Naive thymus-derived CD4-positive, alpha-beta T cell (primary cell): ENCODE measurements around the gene PPP4R1. TPM values are rescaled to one million over a fixed set of nuclear protein-coding genes. Genes with fewer than 3 reads are reported as not detected.

Experiments used
- ATAC-seq: fragments of 150-1000 bp; cut with Tn5 transposase; 2 replicates; pipeline ENCODE4 v1.10.0; 2021; ENCODE audit warnings: mild to moderate bottlenecking, moderate library complexity
- CTCF ChIA-PET: fragments of 350-600 bp; sonication (Branson Sonifier 250); formaldehyde crosslinking; loops from one replicate; lab custom pipeline; 2021; ENCODE audit warnings: antibody characterized with exemption; lab: Charles Lee
- POLR2A ChIA-PET: fragments of 350-600 bp; sonication (Branson Sonifier 250); formaldehyde crosslinking; loops from one replicate; lab custom pipeline; 2021; ENCODE audit warnings: antibody characterized with exemption, inconsistent platforms; lab: Charles Lee
- DNase-seq, 9 donors: peaks; one replicate each; pipeline versions ENCODE4 v3.0.0 to v3.0.0-alpha.2; 2020 to 2022; ENCODE audit warnings: mixed read lengths in 1 of 9
- H3K27ac ChIP-seq: one replicate; pipeline ENCODE4 v1.7.0; 2013; ENCODE audit warnings: mild to moderate bottlenecking, low read depth, low read length, moderate library complexity
- H3K27me3 ChIP-seq, 2 donors: one replicate each; pipeline ENCODE4 v1.7.0; 2013; ENCODE audit warnings: low read length in 2 of 2, mild to moderate bottlenecking in 2 of 2, moderate library complexity in 2 of 2; ENCODE audit not compliant: control insufficient read depth in 2 of 2, insufficient read depth in 2 of 2
- H3K36me3 ChIP-seq, 3 experiments: 1 replicate in 2 of 3; 2 replicates in 1 of 3; pipeline ENCODE4 v1.7.0; 2013; ENCODE audit warnings: low read length in 3 of 3, mild to moderate bottlenecking in 3 of 3, moderate library complexity in 1 of 3; ENCODE audit not compliant: insufficient read depth in 3 of 3, control insufficient read depth in 2 of 3
- H3K4me1 ChIP-seq, 2 donors: one replicate each; pipeline ENCODE4 v1.7.0; 2013; ENCODE audit warnings: low read length in 2 of 2, mild to moderate bottlenecking in 2 of 2, moderate library complexity in 1 of 2; ENCODE audit not compliant: control insufficient read depth in 2 of 2, insufficient read depth in 2 of 2
- H3K4me3 ChIP-seq: 2 replicates; pipeline ENCODE4 v1.7.0; 2013; ENCODE audit warnings: mild to moderate bottlenecking, low read length
- H3K9me3 ChIP-seq, 3 experiments: 1 replicate in 2 of 3; 2 replicates in 1 of 3; pipeline ENCODE4 v1.7.0; 2013; ENCODE audit warnings: low read length in 3 of 3; ENCODE audit not compliant: control insufficient read depth in 2 of 3
- H3K27ac Mint-ChIP-seq, 9 donors: one replicate each; pipeline ENCODE4 v1.8.0; 2020 to 2022; ENCODE audit warnings: mixed read lengths in 9 of 9, mild to moderate bottlenecking in 8 of 9, moderate library complexity in 5 of 9, inconsistent platforms in 2 of 9
- H3K27me3 Mint-ChIP-seq, 5 donors: one replicate each; pipeline ENCODE4 v1.8.0; 2021 to 2022; ENCODE audit warnings: mixed read lengths in 5 of 5, mild to moderate bottlenecking in 1 of 5
- H3K36me3 Mint-ChIP-seq, 5 donors: one replicate each; pipeline ENCODE4 v1.8.0; 2020 to 2022; ENCODE audit warnings: mixed read lengths in 5 of 5, mild to moderate bottlenecking in 3 of 5, inconsistent platforms in 1 of 5
- H3K4me1 Mint-ChIP-seq, 7 donors: one replicate each; pipeline ENCODE4 v1.8.0; 2020 to 2022; ENCODE audit warnings: mixed read lengths in 7 of 7, mild to moderate bottlenecking in 3 of 7, inconsistent platforms in 1 of 7
- H3K4me3 Mint-ChIP-seq, 10 donors: one replicate each; pipeline ENCODE4 v1.8.0; 2020 to 2022; ENCODE audit warnings: mild to moderate bottlenecking in 10 of 10, mixed read lengths in 10 of 10, moderate library complexity in 6 of 10, inconsistent platforms in 2 of 10
- H3K9me3 Mint-ChIP-seq, 11 donors: one replicate each; pipeline ENCODE4 v1.8.0; 2020 to 2022; ENCODE audit warnings: mixed read lengths in 11 of 11, mild to moderate bottlenecking in 4 of 11, inconsistent platforms in 1 of 11, moderate library complexity in 1 of 11
- intact Hi-C, 2 donors: fragments of 100-400 bp; cut with micrococcal nuclease; formaldehyde crosslinking; loops; one replicate each; pipeline ENCODE4 v1.15.1; 2023
- polyA plus RNA-seq, 2 donors: library from polyadenylated mRNA; unstranded; fragments of 300-500 nt; fragmentation: Illumina TruSeq; gene quantifications; one replicate each; pipeline ENCODE4 v1.2.3, GENCODE V29; 2021
- total RNA-seq, 6 experiments: library from RNA in 5 of 6; stranded (reverse) in 5 of 6; gene quantifications; 1 replicate in 5 of 6; 2 replicates in 1 of 6; pipeline ENCODE4 v1.2.3 and lab custom pipeline; 2021 to 2026

PPP4R1 gene
- total and polyA plus RNA-seq, 7 experiments from 2014 or later, result 5.5 to 54.6 (median 36.7) TPM

- no peaks in the 10 kb centered on the region for H3K27me3 Mint-ChIP-seq
- no peak for DNase-seq
- no peaks in the 10 kb centered on the region for H3K9me3 Mint-ChIP-seq
- H3K36me3 Mint-ChIP-seq, result peaks cover 9 to 69% (median 24%) of the 10 kb centered on the region in 5 donors
- Histone ChIP-seq H3K9me3 (no peaks in the 10 kb centered on the region), H3K27ac (no peak overlapping the region), H3K27me3 (no peaks in the 10 kb centered on the region), H3K36me3 (peaks cover 0 to 27% (median 6%) of the 10 kb centered on the region in 3 experiments), H3K4me3 (no peak overlapping the region), H3K4me1 (no peaks in the 10 kb centered on the region)
- CTCF ChIA-PET, result no interaction called here
- H3K4me3 Mint-ChIP-seq, result no peak overlapping the region
- intact Hi-C loops, result no loop called here
- no peak for ATAC-seq
- H3K4me1 Mint-ChIP-seq, result no peaks in the 10 kb centered on the region
- POLR2A ChIA-PET, result interaction anchor here (0.6 to 0.8 kb wide), 2 partner anchors 218 to 874 kb away, joined by 3 to 4 read pairs; no protein-coding TSS in a partner anchor
- H3K27ac Mint-ChIP-seq, result no peak overlapping the region
Measured at GRCh38 chr18:9562584-9562983, 51.8 kb downstream of the PPP4R1 start.

GRCh38 chr18:9561759-9562158 is 52.6 kb downstream of the PPP4R1 start:
- no peak overlapping the region for H3K4me3 Mint-ChIP-seq
- no peak for ATAC-seq
- Histone ChIP-seq H3K36me3 (peaks cover 0 to 31% (median 14%) of the 10 kb centered on the region in 3 experiments), H3K4me3 (no peak overlapping the region), H3K27me3 (no peaks in the 10 kb centered on the region), H3K27ac (no peak overlapping the region), H3K4me1 (no peaks in the 10 kb centered on the region), H3K9me3 (no peaks in the 10 kb centered on the region)
- no peaks in the 10 kb centered on the region for H3K9me3 Mint-ChIP-seq
- H3K4me1 Mint-ChIP-seq, result no peaks in the 10 kb centered on the region
- no peak for DNase-seq
- ChIA-PET CTCF (no interaction called here), POLR2A (interaction anchor here (0.8 kb wide), 1 partner anchor 217 kb away, joined by 3 read pairs; no protein-coding TSS in a partner anchor)
- no peak overlapping the region for H3K27ac Mint-ChIP-seq
- H3K27me3 Mint-ChIP-seq, result no peaks in the 10 kb centered on the region
- intact Hi-C loops, result no loop called here
- H3K36me3 Mint-ChIP-seq, result peaks cover 9 to 70% (median 28%) of the 10 kb centered on the region in 5 donors

- Histone ChIP-seq H3K4me3 (no peak overlapping the region), H3K27ac (no peak overlapping the region), H3K9me3 (no peaks in the 10 kb centered on the region), H3K4me1 (no peaks in the 10 kb centered on the region), H3K36me3 (peaks cover 0 to 49% (median 17%) of the 10 kb centered on the region in 3 experiments), H3K27me3 (no peaks in the 10 kb centered on the region)
- H3K9me3 Mint-ChIP-seq, result no peaks in the 10 kb centered on the region
- ATAC-seq (no peak), DNase-seq (no peak)
- H3K27me3 Mint-ChIP-seq, result no peaks in the 10 kb centered on the region
- H3K4me3 Mint-ChIP-seq, result no peak overlapping the region
- ChIA-PET POLR2A (no interaction called here), CTCF (no interaction called here)
- peaks cover 9 to 80% (median 41%) of the 10 kb centered on the region in 5 donors for H3K36me3 Mint-ChIP-seq
- no peak overlapping the region for H3K27ac Mint-ChIP-seq
- intact Hi-C loops, result no loop called here
- H3K4me1 Mint-ChIP-seq, result no peaks in the 10 kb centered on the region
Measured at GRCh38 chr18:9559253-9559652, 55.1 kb downstream of the PPP4R1 start.

- H3K27me3 Mint-ChIP-seq, result no peaks in the 10 kb centered on the region
- peaks cover 0 to 54% (median 17%) of the 10 kb centered on the region in 3 experiments for H3K36me3 ChIP-seq
- DNase-seq (no peak), ATAC-seq (no peak)
- no peak overlapping the region for H3K4me3 Mint-ChIP-seq
- H3K4me3 ChIP-seq, result no peak overlapping the region
- H3K36me3 Mint-ChIP-seq, result peaks cover 12 to 79% (median 45%) of the 10 kb centered on the region in 5 donors
- no peak overlapping the region for H3K27ac ChIP-seq
- H3K9me3 ChIP-seq, result no peaks in the 10 kb centered on the region
- ChIA-PET POLR2A (no interaction called here), CTCF (no interaction called here)
- no peaks in the 10 kb centered on the region for H3K4me1 ChIP-seq
- H3K9me3 Mint-ChIP-seq, result peaks cover 0 to 3% (median 0%) of the 10 kb centered on the region in 11 donors
- intact Hi-C loops, result no loop called here
- H3K27ac Mint-ChIP-seq, result no peak overlapping the region
- no peaks in the 10 kb centered on the region for H3K4me1 Mint-ChIP-seq
- H3K27me3 ChIP-seq, result no peaks in the 10 kb centered on the region
Measured at GRCh38 chr18:9558387-9559064, 55.8 kb downstream of the PPP4R1 start.

GRCh38 chr18:9557250-9557943 is 57.0 kb downstream of the PPP4R1 start:
- H3K4me3 Mint-ChIP-seq, result no peak overlapping the region
- ChIA-PET CTCF (no interaction called here), POLR2A (no interaction called here)
- no peak overlapping the region for H3K4me3 ChIP-seq
- no peaks in the 10 kb centered on the region for H3K4me1 ChIP-seq
- H3K9me3 ChIP-seq, result peaks cover 0 to 3% (median 0%) of the 10 kb centered on the region in 3 experiments
- H3K27me3 ChIP-seq, result no peaks in the 10 kb centered on the region
- H3K9me3 Mint-ChIP-seq, result peaks cover 0 to 6% (median 0%) of the 10 kb centered on the region in 11 donors
- peaks cover 0 to 60% (median 17%) of the 10 kb centered on the region in 3 experiments for H3K36me3 ChIP-seq
- intact Hi-C loops, result no loop called here
- DNase-seq (no peak), ATAC-seq (no peak)
- peaks cover 7 to 79% (median 47%) of the 10 kb centered on the region in 5 donors for H3K36me3 Mint-ChIP-seq
- H3K4me1 Mint-ChIP-seq, result no peaks in the 10 kb centered on the region
- H3K27ac ChIP-seq, result no peak overlapping the region
- H3K27ac Mint-ChIP-seq, result peak overlapping the region in 1 of 9 donors; percentile 42
- no peaks in the 10 kb centered on the region for H3K27me3 Mint-ChIP-seq

GRCh38 chr18:9552616-9553015 is 61.7 kb downstream of the PPP4R1 start:
- Mint-ChIP-seq H3K4me1 (peaks cover 0 to 3% (median 0%) of the 10 kb centered on the region in 7 donors), H3K36me3 (peaks cover 13 to 77% (median 41%) of the 10 kb centered on the region in 5 donors), H3K27ac (no peak overlapping the region), H3K9me3 (peaks cover 0 to 6% (median 0%) of the 10 kb centered on the region in 11 donors), H3K4me3 (no peak overlapping the region), H3K27me3 (no peaks in the 10 kb centered on the region)
- DNase-seq, result no peak
- no peaks in the 10 kb centered on the region for H3K4me1 ChIP-seq
- intact Hi-C loops, result no loop called here
- no peaks in the 10 kb centered on the region for H3K27me3 ChIP-seq
- H3K9me3 ChIP-seq, result peaks cover 0 to 3% (median 0%) of the 10 kb centered on the region in 3 experiments
- no peak overlapping the region for H3K4me3 ChIP-seq
- no peak overlapping the region for H3K27ac ChIP-seq
- no peak for ATAC-seq
- POLR2A ChIA-PET, result no interaction called here
- CTCF ChIA-PET, result no interaction called here
- H3K36me3 ChIP-seq, result peaks cover 5 to 63% (median 25%) of the 10 kb centered on the region in 3 experiments
